ENCODE measurements around the gene MUTYH.

DNA sequence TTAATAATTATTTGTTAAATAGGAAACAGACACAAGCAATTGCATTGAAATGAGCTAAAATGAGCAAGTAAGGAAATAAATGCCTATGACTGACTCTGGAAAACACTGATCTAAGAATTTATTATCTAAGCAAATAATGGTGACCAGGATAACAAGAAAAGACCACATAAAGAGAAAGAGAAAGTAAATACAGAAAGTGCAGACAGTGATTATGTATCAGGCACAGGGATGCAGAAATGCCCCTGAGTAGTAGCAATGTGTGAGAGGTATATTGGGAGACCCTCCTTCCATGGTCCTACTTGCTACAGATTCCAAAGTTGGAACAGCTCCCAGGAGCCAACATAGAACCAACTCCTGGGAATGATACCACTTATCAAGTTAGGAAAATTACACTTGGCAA is 33.3 kb upstream of the MUTYH start:
- TF ChIP-seq, protein P1, sequence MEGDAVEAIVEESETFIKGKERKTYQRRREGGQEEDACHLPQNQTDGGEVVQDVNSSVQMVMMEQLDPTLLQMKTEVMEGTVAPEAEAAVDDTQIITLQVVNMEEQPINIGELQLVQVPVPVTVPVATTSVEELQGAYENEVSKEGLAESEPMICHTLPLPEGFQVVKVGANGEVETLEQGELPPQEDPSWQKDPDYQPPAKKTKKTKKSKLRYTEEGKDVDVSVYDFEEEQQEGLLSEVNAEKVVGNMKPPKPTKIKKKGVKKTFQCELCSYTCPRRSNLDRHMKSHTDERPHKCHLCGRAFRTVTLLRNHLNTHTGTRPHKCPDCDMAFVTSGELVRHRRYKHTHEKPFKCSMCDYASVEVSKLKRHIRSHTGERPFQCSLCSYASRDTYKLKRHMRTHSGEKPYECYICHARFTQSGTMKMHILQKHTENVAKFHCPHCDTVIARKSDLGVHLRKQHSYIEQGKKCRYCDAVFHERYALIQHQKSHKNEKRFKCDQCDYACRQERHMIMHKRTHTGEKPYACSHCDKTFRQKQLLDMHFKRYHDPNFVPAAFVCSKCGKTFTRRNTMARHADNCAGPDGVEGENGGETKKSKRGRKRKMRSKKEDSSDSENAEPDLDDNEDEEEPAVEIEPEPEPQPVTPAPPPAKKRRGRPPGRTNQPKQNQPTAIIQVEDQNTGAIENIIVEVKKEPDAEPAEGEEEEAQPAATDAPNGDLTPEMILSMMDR (IDR thresholded peaks at IDR 0.05; ENCODE audit: insufficient read depth, low read depth, low read length): no peak
- TF ChIP-seq EZH2 (IDR thresholded peaks at IDR 0.05; ENCODE audit: insufficient read depth, low read length): no peak
